ENCODE data around the gene TMEM51. TPM values are rescaled to one million over a fixed set of nuclear protein-coding genes. Genes with fewer than 3 reads are reported as not detected.

Gene TMEM51
- total RNA-seq, 1 experiment from 2014 or later: 24.7 TPM

- no peak overlapping the region for H3K27ac Mint-ChIP-seq (ENCODE audit: unreplicated experiment)
- CTCF ChIA-PET: no interaction called here
- no peaks in the 10 kb centered on the region; the same call in 1 of the 2 replicates for H3K36me3 ChIP-seq (ENCODE audit: control insufficient read depth, insufficient read depth, low read length)
- no TSS peak for BruUV-seq (replicated peaks)
- intact Hi-C loops (cut with micrococcal nuclease; ENCODE audit: unreplicated experiment): no loop called here
- no peaks in the 10 kb centered on the region for H3K27me3 Mint-ChIP-seq (ENCODE audit: insufficient read depth, unreplicated experiment)
- no peaks in the 10 kb centered on the region for H3K4me1 ChIP-seq
- POLR2A ChIA-PET: no interaction called here
- no peaks in the 10 kb centered on the region for H3K9me3 ChIP-seq
- H3K27me3 ChIP-seq (replicated peaks; ENCODE audit: control insufficient read depth, insufficient read depth, low read length): no peaks in the 10 kb centered on the region
- H3K4me1 Mint-ChIP-seq (ENCODE audit: low read depth, unreplicated experiment): peaks cover 2% of the 10 kb centered on the region
- H3K36me3 Mint-ChIP-seq (ENCODE audit: insufficient read depth, unreplicated experiment): peaks cover 24% of the 10 kb centered on the region
- no peak for DNase-seq
- no peak overlapping the region for H3K4me3 ChIP-seq (ENCODE audit: low read depth, low read length)
- no peak overlapping the region for H3K4me3 Mint-ChIP-seq (ENCODE audit: unreplicated experiment)
- no peak for TF ChIP-seq CTCF (IDR thresholded peaks at IDR 0.05; ENCODE audit: insufficient read depth in 1 of 2, low read depth in 1 of 2, low read length in 1 of 2, severe bottlenecking in 1 of 2, unreplicated experiment in 1 of 2)
- no peaks in the 10 kb centered on the region for H3K9me3 Mint-ChIP-seq (ENCODE audit: unreplicated experiment)
Measured at GRCh38 chr1:15212954-15213291, 59.4 kb downstream of the TMEM51 start.

- H3K36me3 ChIP-seq (ENCODE audit: control insufficient read depth, insufficient read depth, low read length): no peaks in the 10 kb centered on the region; the same call in 1 of the 2 replicates
- Mint-ChIP-seq H3K9me3 (ENCODE audit: unreplicated experiment) (no peaks in the 10 kb centered on the region), H3K36me3 (ENCODE audit: insufficient read depth, unreplicated experiment) (peaks cover 20% of the 10 kb centered on the region), H3K27me3 (ENCODE audit: insufficient read depth, unreplicated experiment) (no peaks in the 10 kb centered on the region), H3K4me3 (ENCODE audit: unreplicated experiment) (no peak overlapping the region), H3K27ac (ENCODE audit: unreplicated experiment) (no peak overlapping the region), H3K4me1 (ENCODE audit: low read depth, unreplicated experiment) (no peaks in the 10 kb centered on the region)
- H3K4me1 ChIP-seq: no peaks in the 10 kb centered on the region
- POLR2A ChIA-PET: no interaction called here
- DNase-seq: no peak
- no peak for TF ChIP-seq CTCF (IDR thresholded peaks at IDR 0.05; ENCODE audit: insufficient read depth in 1 of 2, low read depth in 1 of 2, low read length in 1 of 2, severe bottlenecking in 1 of 2, unreplicated experiment in 1 of 2)
- no peak overlapping the region for H3K4me3 ChIP-seq (ENCODE audit: low read depth, low read length)
- CTCF ChIA-PET: no interaction called here
- H3K9me3 ChIP-seq: no peaks in the 10 kb centered on the region
- no TSS peak for BruUV-seq (replicated peaks)
- intact Hi-C loops (cut with micrococcal nuclease; ENCODE audit: unreplicated experiment): no loop called here
- no peaks in the 10 kb centered on the region for H3K27me3 ChIP-seq (replicated peaks; ENCODE audit: control insufficient read depth, insufficient read depth, low read length)
Measured at GRCh38 chr1:15213341-15213821, 59.8 kb downstream of the TMEM51 start.

GRCh38 chr1:15214527-15214926 is 61.0 kb downstream of the TMEM51 start:
- no peak for TF ChIP-seq CTCF (IDR thresholded peaks at IDR 0.05; ENCODE audit: insufficient read depth in 1 of 2, low read depth in 1 of 2, low read length in 1 of 2, severe bottlenecking in 1 of 2, unreplicated experiment in 1 of 2)
- peak in 1 of 2 experiments; percentile 50 for DNase-seq
- peak overlapping the region; percentile 22 for H3K27ac Mint-ChIP-seq (ENCODE audit: unreplicated experiment)

More at GRCh38 chr1:15214527-15214926, 61.0 kb downstream of the TMEM51 start:
- no peaks in the 10 kb centered on the region for H3K4me1 ChIP-seq
- Mint-ChIP-seq H3K4me3 (ENCODE audit: unreplicated experiment) (no peak overlapping the region), H3K36me3 (ENCODE audit: insufficient read depth, unreplicated experiment) (peaks cover 25% of the 10 kb centered on the region), H3K4me1 (ENCODE audit: low read depth, unreplicated experiment) (no peaks in the 10 kb centered on the region), H3K27me3 (ENCODE audit: insufficient read depth, unreplicated experiment) (no peaks in the 10 kb centered on the region), H3K9me3 (ENCODE audit: unreplicated experiment) (no peaks in the 10 kb centered on the region)
- H3K36me3 ChIP-seq (ENCODE audit: control insufficient read depth, insufficient read depth, low read length): no peaks in the 10 kb centered on the region; the same call in 1 of the 2 replicates
- H3K9me3 ChIP-seq: no peaks in the 10 kb centered on the region
- H3K4me3 ChIP-seq (ENCODE audit: low read depth, low read length): no peak overlapping the region
- CTCF ChIA-PET: no interaction called here
- H3K27me3 ChIP-seq (replicated peaks; ENCODE audit: control insufficient read depth, insufficient read depth, low read length): no peaks in the 10 kb centered on the region
- POLR2A ChIA-PET: no interaction called here
- no TSS peak for BruUV-seq (replicated peaks)
- intact Hi-C loops (cut with micrococcal nuclease; ENCODE audit: unreplicated experiment): no loop called here
